NCI-H460 (cell line): ENCODE results near the gene SLC39A2. TPM values are rescaled to one million over a fixed set of nuclear protein-coding genes. Genes with fewer than 3 reads are reported as not detected.
"Not testable (repeated sequence)": the region's sequence is repeated elsewhere in the genome, so short reads cannot be mapped to it uniquely, and the experiment has no call there.

ENCODE experiments used
- DNase-seq: peaks from one replicate; pipeline ENCODE4 v3.0.0-alpha.2; 2016; ENCODE audit warnings: low read depth; ENCODE audit errors: extremely low read depth
- polyA plus RNA-seq: library from polyadenylated mRNA; depleted of rRNA; stranded (reverse); fragments of >200 nt; gene quantifications from 2 replicates; pipeline ENCODE4 v1.2.3, GENCODE V29; 2014; cell fraction: nucleus; rRNA removed
- total RNA-seq: library from RNA; depleted of rRNA; stranded (reverse); fragments of >200 nt; shearing (Covaris generic); gene quantifications from 2 replicates; pipeline ENCODE4 v1.2.3, GENCODE V29; 2014; rRNA removed

SLC39A2 gene, protein sequence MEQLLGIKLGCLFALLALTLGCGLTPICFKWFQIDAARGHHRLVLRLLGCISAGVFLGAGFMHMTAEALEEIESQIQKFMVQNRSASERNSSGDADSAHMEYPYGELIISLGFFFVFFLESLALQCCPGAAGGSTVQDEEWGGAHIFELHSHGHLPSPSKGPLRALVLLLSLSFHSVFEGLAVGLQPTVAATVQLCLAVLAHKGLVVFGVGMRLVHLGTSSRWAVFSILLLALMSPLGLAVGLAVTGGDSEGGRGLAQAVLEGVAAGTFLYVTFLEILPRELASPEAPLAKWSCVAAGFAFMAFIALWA
- total RNA-seq: not detected in 2 replicates
- not detected in 2 replicates for polyA plus RNA-seq

DNA sequence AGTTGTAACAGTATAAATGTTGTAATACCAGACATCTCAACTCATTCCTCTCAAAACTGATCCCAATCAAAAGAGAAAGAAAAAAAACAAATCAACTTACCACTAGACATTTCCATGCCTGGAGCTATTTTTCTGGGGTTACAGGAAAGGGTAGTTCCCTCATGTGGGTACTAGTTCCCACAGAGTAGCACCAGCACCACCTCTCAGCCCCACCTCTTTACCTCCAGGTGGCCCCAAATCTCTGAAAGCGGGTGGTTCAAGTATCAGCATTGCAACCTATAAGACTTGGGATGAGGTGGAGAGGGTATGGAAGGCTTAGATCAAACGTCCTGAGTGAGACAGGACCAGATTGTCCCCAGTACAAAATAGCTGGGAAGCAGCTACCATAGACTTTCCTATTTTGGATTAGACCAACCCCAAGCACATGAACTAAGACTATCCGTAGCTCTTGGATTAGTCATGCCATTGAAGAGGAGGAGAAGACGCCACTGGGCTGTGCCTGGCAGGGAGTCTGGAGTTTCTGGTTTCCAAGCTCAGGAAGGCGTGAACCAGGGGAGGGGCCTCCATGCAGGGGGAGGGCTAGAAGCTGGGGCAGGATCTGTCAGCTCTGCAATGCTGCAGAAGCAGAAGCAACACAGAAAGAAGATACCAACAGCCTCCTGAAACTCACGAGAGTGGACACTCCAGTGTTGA lies at the start of gene SLC39A2:
Gene SLC39A2, plus strand, starts transcription at position 620 of the 693 bp plus-strand sequence. CDS start 154 bp downstream, outside the sequence.
- DNase-seq: no peak

DNA sequence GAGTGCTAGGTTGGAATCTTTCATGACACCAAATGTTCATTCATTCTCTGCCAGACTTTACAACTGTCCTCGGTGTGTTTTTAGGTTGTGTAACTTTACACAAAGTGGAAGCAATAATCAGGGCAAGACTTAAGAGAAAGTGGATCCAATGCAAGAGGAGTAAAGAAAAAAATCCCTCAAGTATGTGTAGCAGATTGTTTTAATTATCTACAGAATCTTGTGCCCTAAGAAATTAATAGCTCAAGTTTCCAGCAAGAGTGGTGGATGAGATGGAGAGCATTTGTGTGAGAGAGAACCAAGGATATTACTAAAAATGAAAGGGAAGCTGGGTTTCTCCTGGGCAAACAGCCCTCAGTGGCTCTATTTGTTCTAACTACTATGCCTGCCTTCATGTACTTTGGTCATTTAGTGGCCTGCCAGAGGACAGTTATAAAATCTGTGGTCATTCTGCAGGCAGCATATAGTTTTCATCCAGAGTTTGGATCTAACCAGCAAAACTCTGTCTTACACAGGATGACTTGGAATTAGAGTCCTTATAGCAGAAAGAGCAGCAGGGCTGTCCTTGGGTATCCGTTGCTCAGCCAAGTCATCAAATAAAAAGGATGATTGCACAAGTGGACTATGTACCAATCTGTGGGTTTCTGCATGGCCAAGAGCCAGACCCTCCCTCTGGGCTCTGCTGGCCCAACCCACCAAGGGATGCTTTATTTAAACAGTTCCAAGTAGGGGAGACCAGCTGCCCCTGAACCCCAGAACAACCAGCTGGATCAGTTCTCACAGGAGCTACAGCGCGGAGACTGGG lies 44.2 kb upstream of the SLC39A2 start, which contains the start of gene RNASE2:
Gene RNASE2, plus strand, starts transcription at position 752 of the 802 bp plus-strand sequence. CDS start 285 bp downstream, outside the sequence.
- not testable (repeated sequence) for DNase-seq

DNA sequence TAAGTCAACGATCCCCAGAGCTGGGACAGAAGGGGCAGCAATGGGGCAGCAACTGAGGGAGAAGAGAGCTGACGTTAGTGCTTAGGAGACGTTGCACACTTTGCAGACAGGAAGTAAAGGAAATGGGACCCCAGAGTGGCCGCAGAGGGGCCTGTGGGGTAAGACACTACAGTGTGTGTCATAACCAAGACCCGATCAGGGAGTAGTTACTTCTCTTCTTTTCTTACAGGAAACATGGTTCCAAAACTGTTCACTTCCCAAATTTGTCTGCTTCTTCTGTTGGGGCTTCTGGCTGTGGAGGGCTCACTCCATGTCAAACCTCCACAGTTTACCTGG lies 43.6 kb upstream of the SLC39A2 start:
- DNase-seq: not testable (repeated sequence)

DNA sequence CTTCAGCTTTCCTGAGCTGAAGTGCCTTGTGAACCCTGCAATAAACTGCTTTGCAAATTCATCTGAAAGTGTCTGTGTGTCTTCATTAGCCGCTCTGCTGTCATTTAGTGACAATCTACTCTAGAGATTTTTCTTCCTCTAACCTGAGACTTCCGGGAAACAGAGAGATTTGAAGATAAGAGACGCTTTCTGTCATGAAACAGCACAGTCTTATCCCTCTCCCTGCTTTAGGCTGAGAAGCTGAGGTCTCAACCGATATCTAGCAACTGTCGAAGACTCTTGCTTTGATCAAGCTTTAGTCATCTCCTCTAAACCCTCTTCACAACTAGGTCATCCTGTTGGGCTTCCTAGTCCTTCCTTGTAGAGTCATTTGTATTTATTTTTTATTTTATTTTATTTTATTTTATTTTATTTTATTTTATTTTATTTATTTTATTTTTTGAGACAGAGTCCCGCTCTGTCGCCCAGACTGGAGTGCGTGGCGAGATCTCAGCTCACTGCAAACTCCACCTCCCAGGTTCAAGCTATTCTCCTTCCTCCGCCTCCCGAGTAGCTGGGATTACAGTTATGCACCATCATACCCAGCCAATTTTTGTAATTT lies 42.6 kb upstream of the SLC39A2 start:
- no peak for DNase-seq

DNA sequence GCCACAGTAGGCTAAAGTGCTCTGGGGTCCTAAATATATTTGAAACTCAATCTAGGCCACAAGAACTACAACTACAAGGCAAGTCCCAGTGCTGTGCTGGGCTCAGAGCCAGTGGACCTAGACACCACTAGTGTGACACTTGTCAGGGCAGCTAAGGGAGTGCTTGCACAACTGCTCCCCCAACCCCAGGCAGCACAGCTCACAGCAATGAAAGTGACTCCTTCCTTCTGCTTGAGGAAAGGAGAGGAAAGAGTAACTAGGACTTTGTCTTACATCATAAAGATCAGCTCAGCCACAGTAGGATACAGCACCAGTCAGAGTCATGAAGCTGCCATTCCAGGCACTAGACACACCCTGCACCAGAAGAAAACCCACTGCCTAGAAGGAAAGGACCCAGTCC lies 40.1 kb upstream of the SLC39A2 start:
- DNase-seq: not testable (repeated sequence)

DNA sequence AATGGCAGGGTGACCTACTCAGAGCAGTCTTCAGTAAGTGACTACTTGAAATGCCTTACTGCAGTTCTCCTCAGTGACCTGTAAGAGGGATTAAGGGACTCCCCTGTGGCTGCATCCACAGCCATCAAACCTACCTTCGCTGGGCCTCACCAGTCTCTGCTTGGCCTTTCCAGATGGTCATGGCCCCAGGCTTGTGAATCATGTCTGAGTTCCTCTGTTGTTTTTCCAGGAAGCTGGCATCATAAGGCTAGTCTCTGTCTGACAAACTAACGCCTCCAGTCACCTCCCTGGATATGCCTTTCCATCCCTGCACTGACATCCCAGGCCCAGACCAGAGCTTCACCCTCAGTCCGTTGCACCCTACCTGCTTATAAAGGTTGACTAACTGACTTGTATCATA lies 29.8 kb upstream of the SLC39A2 start:
- no peak for DNase-seq

DNA sequence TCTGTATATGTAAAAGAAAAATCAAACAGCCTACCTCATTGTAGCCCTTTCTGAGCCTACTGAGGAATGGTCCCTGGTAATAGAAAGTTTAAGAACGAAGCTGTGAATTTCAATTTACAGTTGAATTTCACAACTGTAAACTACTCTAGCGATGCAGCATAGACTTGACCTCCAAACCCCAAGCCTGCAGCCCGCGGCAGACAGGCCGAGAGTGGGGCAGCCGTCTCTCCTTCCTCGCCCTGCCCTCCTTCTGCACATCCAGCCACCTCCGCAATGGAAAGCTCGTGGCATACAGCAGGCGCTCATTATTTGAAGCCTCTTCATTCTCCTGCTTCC lies 28.5 kb upstream of the SLC39A2 start:
- DNase-seq: no peak

DNA sequence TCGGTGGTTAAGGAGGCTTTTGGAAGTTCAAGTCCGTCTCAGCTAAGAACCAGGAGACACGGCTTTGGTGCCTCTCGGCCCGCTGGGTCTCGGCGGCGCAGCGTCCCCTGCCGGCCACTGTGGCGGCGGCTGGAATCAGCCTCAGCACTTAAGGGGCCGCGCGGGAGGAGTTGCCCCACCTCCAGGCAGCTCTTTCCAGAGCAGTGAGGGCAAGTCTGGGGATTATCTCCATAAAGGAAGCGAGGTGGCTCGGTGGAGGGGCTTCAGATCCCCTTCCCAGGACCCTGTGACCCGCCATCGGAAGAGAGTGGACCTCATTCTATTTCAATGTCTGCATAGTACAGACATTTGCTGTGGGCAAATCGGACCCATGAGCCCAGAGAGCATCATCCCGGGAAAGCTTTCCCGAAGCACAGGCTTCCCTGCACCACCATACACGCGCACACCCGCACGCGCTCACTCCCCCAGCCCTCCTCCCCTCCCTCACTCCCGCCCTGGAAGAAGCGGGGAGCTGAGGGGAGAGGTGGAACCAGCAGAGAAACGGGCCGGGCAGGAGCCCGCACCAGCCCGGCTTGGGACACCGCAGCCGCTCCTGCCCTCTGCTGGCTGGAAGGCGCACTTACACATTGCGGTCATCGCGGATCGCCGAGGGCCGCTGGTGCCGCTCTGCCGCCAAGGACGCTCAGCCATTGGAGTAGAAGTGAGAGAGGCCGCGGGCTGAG lies 27.9 kb upstream of the SLC39A2 start:
- DNase-seq: peak; percentile 81

DNA sequence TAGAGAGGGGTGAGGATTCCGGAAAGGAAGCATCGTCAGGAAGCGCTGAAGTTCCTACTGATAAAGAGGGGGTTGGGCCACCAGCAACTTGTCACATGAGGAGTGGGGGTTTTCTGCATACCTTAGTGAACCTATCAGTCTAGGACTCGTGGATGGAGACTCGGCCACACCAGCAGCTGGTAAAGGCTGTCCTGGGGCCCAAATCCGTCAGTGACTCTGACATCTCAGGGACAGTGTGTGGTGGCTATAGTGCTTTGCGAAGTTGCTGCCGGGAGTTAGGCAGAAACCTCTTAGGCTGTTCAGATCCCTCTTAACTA lies 27.4 kb upstream of the SLC39A2 start:
- no peak for DNase-seq

DNA sequence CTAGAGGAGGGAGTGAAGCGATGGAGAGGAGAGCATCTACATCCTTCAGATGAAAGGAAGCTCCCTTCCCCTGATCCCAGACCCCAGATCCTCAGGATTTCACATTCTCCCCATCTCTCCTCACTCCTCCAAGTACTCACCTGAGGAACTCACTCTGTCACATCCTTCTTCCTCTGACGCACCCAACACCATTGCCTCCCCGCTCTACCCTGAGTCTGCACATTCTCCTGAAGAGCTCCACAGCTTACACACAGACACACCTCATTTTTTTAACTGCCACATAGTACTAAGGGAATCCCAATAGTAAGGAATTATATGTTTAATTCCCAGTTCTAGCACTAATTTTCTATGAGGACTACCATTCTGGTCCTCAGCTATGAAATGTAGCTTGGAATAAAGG lies 25.6 kb upstream of the SLC39A2 start:
- DNase-seq: no peak

DNA sequence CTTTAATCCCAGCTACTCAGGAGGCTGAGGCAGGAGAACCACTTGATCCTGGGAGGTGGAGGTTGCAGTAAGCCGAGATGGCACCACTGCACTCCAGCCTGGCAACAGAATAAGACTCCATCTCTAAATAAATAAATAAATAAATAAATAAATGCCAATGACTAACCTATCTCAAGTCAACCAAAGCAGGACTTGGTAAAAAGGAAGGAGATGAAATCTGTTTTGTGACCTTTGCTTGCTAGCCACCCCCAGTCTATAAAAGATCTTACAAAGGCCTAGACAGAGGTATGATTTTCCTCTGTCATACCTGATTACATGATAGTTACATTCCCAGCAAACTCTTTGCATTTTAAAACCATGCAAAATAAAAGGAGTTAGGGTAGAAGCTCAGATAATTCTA lies 22.8 kb upstream of the SLC39A2 start:
- DNase-seq: no peak

DNA sequence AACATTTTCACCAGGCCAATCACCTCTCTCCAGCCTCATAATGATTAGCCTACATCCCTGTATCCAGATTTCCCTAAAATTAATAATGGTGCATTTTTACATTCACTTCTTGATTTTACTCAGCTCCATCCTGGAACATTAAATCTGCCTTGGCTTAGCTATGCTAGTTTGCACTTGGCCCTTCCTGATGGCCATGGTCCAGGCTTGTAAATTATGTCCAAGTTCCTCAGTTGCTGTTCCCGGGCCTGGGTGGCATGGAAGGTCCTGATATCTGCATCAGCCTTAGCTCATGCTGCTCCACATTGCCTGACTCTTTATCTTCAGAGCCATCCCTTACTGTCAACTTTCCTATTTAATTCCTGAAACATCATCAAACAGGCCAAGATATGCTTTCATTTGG lies 20.4 kb upstream of the SLC39A2 start:
- no peak for DNase-seq

DNA sequence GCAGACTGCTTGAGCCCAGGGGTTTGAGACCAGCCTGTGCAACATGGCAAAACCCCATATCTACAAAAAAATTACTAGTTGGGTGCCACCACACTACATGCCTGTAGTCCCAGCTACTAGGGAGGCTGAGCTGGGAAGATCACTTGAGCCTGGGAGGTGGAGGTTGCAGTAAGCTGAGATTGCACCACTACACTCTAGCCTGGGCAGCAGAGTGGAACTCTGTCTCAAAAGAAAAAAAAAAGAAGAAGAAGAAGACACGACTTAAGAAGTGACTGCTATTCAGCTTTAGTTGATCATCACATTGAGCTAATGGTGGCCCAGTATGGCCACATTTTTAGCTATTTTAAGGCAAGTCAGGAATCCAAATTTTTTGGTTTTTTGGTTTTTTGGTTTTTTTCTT lies 18.2 kb upstream of the SLC39A2 start:
- no peak for DNase-seq

DNA sequence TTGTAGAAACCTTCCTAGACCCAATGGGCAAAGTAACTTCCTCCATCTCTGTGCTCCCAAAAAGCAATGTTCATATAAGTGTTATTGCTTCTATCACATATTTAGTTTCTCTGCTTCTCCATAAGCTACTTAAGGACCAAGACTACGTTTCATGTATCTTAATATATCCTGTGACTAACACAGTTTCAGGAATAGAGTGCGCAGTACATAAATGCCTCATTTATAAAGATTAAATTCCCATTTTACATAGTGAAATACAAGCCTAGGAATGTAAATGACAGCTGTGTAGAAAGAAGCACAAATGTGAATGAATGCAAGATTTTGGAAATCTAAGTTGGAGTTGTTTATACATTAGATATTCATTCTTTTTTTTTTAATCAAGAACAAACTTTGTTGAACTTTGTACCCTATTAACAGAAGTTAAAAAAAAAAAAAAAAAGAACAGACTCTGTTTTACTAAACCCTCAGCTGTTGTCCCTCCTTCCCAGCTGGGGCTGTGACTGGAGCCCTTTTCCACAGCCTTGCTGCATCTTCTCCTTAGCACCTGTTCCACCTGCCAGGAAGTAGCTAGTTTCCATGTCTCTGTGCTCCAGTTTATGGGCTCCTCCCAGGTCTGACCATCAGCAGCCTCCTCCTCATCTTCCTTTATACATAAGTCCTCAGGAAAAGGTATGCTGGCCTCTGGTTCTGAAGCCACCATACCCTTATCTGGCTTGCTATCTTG lies 16.3 kb upstream of the SLC39A2 start:
- DNase-seq: no peak

DNA sequence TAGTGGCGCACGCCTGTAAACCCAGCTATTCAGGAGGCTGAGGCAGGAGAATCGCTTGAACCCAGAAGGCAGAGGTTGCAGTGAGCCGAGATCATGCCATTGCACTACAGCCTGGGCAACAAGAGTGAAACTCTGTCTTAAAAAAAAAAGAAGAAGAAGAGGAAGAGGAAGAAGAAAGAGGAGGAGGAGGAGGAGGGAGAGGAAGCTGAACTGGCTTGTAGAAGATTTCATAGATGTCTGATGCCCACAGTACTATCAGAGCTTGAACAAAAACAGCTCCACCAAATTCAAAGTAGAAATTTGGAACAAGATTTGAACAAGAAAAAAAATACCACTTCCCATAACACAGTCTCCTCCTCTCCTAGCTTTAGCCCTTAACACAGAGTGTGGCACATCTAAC lies 13.4 kb upstream of the SLC39A2 start:
- DNase-seq: not testable (repeated sequence)

DNA sequence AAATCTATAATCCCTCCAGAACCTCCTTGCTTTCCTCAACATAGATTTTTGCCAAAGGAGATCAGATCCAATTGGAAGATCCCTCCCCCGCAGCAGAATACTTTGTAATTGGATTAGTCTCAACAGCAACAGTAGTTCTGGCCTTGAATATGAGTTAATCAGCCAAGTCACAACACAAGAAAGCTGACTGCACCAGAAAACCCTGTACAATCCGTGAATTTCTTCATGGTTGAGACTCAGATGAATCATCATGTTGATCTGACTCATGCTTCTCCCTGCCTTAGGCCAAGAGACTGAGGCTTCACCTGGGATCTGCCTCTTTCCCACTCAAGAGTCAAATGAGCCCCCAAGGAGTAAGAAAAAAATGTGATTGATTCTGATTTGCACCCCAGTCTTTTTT lies 12.3 kb upstream of the SLC39A2 start:
- DNase-seq: peak; percentile 54

DNA sequence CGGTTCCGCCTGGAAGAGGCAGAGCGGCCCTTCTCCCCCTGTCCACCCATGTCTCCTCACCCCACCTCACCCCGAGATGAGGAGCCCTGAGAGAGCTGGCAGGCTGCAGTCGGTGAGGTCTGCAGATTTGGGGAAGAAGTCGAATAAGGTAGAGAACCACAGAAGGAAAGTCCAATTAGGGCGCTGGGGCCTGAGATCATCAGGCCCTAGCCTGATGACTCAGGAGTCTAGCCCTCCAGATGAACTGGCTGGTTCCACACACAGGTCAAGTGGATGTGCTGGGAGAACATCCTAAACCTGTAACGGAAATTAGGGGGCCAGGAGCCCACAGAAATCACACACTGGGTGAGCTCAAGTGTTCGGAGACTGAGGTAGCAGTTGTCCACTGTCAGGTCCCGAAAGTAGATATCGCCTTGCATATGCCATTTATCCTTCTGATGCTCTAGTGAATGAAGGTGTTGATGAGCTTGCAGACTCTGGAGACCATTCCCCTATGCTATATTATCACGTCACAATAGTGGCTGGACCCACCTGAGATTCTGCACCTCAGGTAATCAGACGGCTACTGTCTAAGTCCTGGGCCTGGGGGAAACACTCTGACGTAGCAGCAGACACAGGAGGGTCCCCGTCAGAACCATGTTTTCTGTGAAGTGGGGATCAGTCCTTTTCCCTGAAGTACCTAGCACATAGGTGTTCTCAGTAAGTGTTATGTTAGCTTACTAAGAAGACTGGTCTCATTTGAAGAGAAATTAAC lies 10.2 kb upstream of the SLC39A2 start:
- DNase-seq: no peak

DNA sequence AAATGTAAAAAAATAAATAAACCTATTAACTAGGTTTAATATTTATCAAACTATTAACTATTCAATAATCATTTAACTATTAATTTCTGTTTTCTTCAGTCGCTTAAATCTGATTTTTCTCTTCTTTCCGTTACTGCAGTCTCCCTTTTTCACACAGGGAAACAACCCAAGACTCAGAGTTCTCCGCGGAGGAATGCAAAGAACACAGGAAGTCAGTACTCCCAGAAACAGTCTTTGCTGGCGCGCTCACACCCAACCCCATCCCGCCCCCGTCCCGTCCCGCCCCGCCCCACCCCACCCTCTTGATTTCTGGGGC lies 9.7 kb upstream of the SLC39A2 start:
- no peak for DNase-seq
